Fibroblast of lung (primary cell): ENCODE measurements around the gene VWA2.

Source experiments
- EZH2 ChIP-seq: IDR thresholded peaks from 2 replicates; pipeline ENCODE4 v1.5.1; 2012; ENCODE audit warnings: low read length, control low read depth, mild to moderate bottlenecking; ENCODE audit errors: missing control alignments
- TF ChIP-seq, protein P1 (sequence below), 2 donors: IDR thresholded peaks in 1 of 2; conservative IDR thresholded peaks in 1 of 2; 1 replicate in 1 of 2; 2 replicates in 1 of 2; pipeline ENCODE4 v1.5.1; 2011 to 2012; ENCODE audit warnings: low read length in 2 of 2, control low read depth in 1 of 2, inconsistent platforms in 1 of 2, low read depth in 1 of 2, mild to moderate bottlenecking in 1 of 2

DNA sequence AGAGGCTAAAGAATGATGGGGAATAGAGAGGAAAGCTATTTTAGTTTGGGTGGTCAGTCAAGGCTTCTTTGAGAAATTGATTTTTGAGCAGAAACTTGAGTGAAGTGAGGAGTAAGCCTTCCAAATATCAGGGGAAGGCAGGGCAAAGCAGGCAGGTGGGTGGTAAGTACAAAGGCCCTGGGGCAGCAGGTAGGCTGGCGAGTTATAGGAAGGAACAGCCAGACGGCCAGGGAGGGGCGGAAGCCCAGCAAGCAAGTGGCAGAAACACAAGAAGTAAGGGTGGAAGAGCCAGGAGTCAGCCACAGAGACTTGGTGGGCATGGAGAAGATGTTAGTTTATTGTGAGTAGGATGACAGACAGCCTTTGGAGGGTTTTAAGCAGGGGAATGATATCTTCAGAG, 34.9 kb downstream of the VWA2 start:
- TF ChIP-seq, protein P1, sequence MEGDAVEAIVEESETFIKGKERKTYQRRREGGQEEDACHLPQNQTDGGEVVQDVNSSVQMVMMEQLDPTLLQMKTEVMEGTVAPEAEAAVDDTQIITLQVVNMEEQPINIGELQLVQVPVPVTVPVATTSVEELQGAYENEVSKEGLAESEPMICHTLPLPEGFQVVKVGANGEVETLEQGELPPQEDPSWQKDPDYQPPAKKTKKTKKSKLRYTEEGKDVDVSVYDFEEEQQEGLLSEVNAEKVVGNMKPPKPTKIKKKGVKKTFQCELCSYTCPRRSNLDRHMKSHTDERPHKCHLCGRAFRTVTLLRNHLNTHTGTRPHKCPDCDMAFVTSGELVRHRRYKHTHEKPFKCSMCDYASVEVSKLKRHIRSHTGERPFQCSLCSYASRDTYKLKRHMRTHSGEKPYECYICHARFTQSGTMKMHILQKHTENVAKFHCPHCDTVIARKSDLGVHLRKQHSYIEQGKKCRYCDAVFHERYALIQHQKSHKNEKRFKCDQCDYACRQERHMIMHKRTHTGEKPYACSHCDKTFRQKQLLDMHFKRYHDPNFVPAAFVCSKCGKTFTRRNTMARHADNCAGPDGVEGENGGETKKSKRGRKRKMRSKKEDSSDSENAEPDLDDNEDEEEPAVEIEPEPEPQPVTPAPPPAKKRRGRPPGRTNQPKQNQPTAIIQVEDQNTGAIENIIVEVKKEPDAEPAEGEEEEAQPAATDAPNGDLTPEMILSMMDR (conservative IDR thresholded peaks at IDR 0.05 in 1 of 2, IDR thresholded peaks at IDR 0.05 in 1 of 2; ENCODE audit: low read depth in 1 of 2, low read length in 2 of 2) = no peak
- no peak for TF ChIP-seq EZH2
